GM21576 (cell line): Measurements from ENCODE around the gene HGD.

Experiments
- ATAC-seq: cut with Tn5 transposase; IDR thresholded peaks from one replicate; pipeline ENCODE4 v1.9.1; 2021; ENCODE audit warnings: mild to moderate bottlenecking, moderate library complexity; ENCODE audit not compliant: unreplicated experiment

Gene HGD

DNA sequence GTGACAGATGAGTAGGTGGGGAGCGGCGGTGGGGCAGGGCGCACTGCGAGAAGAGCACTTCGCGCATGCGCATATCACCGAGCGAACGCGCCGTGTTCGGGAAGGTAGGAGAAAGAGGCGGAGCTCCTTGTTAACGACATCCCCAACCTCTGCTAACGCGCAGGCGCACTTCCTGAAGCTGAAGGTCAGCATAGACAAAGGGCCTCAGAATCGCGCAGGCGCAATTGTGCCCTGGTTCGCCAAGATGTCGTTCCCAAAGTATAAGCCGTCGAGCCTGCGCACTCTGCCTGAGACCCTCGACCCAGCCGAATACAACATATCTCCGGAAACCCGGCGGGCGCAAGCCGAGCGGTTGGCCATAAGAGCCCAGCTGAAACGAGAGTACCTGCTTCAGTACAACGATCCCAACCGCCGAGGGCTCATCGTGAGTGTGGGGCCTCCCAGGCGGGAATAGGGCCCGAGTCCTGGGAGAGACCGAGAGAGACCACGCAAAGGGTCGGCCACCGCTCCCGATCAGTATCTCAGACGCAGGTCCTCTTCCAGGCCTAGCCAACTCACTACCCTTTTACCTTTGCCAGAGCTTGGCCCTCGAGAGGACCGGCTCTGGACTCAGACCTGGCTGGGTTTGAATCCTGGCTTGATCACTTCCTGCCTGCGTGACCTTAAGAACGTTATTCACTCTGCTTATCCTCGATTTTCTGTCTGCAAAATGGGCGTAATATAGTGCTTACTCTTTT is 85.8 kb downstream of the HGD start, which contains the start of gene NDUFB4:
NDUFB4 (plus strand) TSS at position 221 of the 737 bp plus-strand sequence; CDS start at position 245, 24 bp downstream.
- ATAC-seq = peak; percentile 92

GRCh38 chr3:120595788-120596115 is 86.3 kb downstream of the HGD start:
- no peak for ATAC-seq

GRCh38 chr3:120587332-120587975 is 94.6 kb downstream of the HGD start:
- ATAC-seq = no peak
